Pancreas (tissue), 10 donors: Measurements from ENCODE around the gene BABAM2. TPM values are rescaled to one million over a fixed set of nuclear protein-coding genes. Genes with fewer than 3 reads are reported as not detected.

Experiments
- ATAC-seq, 4 donors: fragments of 200-7000 bp; cut with Tn5 transposase; one replicate each; pipeline versions ENCODE4 v1.8.0 to v1.9.1; 2020; ENCODE audit warnings: mild to moderate bottlenecking in 4 of 4, moderate library complexity in 4 of 4
- DNase-seq, 6 donors: peaks; one replicate each; pipeline ENCODE4 v3.0.0-alpha.2; 2020
- FAIRE-seq: peaks from 2 replicates; lab custom pipeline; 2012; peaks lifted over from hg19 to GRCh38; lab: Jason Lieb, UNC
- H3K27ac ChIP-seq, 4 donors: fragments of 200-600 bp; sonication (generic); 1 replicate in 3 of 4; 2 replicates in 1 of 4; pipeline versions ENCODE4 v1.5.0 to v1.8.0; 2020
- H3K27me3 ChIP-seq, 4 donors: fragments of 200-600 bp; one replicate each; pipeline ENCODE4 v1.8.0; 2021
- H3K36me3 ChIP-seq, 3 donors: fragments of 200-600 bp; sonication (generic) in 1 of 3; one replicate each; pipeline versions ENCODE4 v1.5.0 to v1.8.0; 2020 to 2021
- H3K4me1 ChIP-seq, 3 donors: fragments of 200-600 bp; one replicate each; pipeline ENCODE4 v1.8.0; 2021
- H3K4me3 ChIP-seq, 4 donors: fragments of 200-600 bp; sonication (generic) in 2 of 4; one replicate each; pipeline versions ENCODE4 v1.5.0 to v1.8.0; 2020 to 2021
- H3K9me3 ChIP-seq, 4 donors: fragments of 200-600 bp; one replicate each; pipeline ENCODE4 v1.8.0; 2021
- CTCF ChIP-seq, 4 donors: fragments of 200-600 bp; sonication (generic) in 3 of 4; IDR thresholded peaks; one replicate each; pipeline versions ENCODE4 v1.5.0 to v1.8.0; 2021; ENCODE audit warnings: antibody characterized with exemption in 4 of 4
- WGBS, 2 donors: extraction: QIAGEN DNeasy Blood & Tissue Kit; methylation state at CpG; one replicate each; pipeline ENCODE4 v1.1.7; 2013; 5-methylcytosine and 5-hydroxymethylcytosine counted together
- intact Hi-C, 3 donors: fragments of 100-400 bp; cut with DNase I; formaldehyde crosslinking; loops; one replicate each; pipeline versions ENCODE4 v1.11.1 to v1.14.2; 2022
- polyA plus RNA-seq, 2 donors: library from polyadenylated mRNA; stranded (reverse); fragments of 200-250 nt; gene quantifications; one replicate each; pipeline ENCODE4 v1.2.3, GENCODE V29; 2013
- total RNA-seq, 6 donors: library from RNA; stranded (reverse); fragmentation: NEBNext Ultra II Directional in 4 of 6; extraction: Animal tissue kit (Norgen Biotek cat#: 25700) in 4 of 6; gene quantifications; one replicate each; pipeline versions ENCODE4 v1.2.1 to v1.2.4, GENCODE V29; 2021 to 2023
- donor health status: healthy with polysubstance abuse.
- donor health status: DM: no; HTN: no; CAD: no; lungs with moderate emphysema.
- donor health status: DM: no; HTN: no; CAD: no.
- donor health status: control.
- donor health status: control.
- donor health status: Bipolar disorder and iron deficiency.
- donor health status: DM: yes; HTN: yes; CAD: no.
- donor health status: DM: no; HTN: no; CAD: no.
- donor health status: DM: no; HTN: no; CAD: no.
- donor health status: DM: yes; HTN: yes; CAD: no.

BABAM2 gene
- total and polyA plus RNA-seq, 8 donors, result 9.4 to 21.3 (median 15.6) TPM

- no peaks in the 10 kb centered on the region for H3K4me1 ChIP-seq
- no peak overlapping the region for H3K27ac ChIP-seq
- no peak overlapping the region for H3K4me3 ChIP-seq
- no peaks in the 10 kb centered on the region for H3K9me3 ChIP-seq
- no peaks in the 10 kb centered on the region for H3K27me3 ChIP-seq
- intact Hi-C loops, result no loop called here
- no peaks in the 10 kb centered on the region for H3K36me3 ChIP-seq
- DNase-seq, result no peak
- TF ChIP-seq CTCF (IDR thresholded peaks at IDR 0.05), result no peak
- FAIRE-seq, result no peak
- no peak for ATAC-seq
Observed at GRCh38 chr2:28314968-28315367, 424.4 kb downstream of the BABAM2 start.

GRCh38 chr2:28316546-28317335 lies 426.2 kb downstream of the BABAM2 start:
- intact Hi-C loops, result no loop called here
- no peaks in the 10 kb centered on the region for H3K4me1 ChIP-seq
- ATAC-seq, result no peak
- no peak for FAIRE-seq
- TF ChIP-seq CTCF (IDR thresholded peaks at IDR 0.05), result no peak
- no peaks in the 10 kb centered on the region for H3K27me3 ChIP-seq
- H3K27ac ChIP-seq, result no peak overlapping the region
- no peaks in the 10 kb centered on the region for H3K9me3 ChIP-seq
- H3K4me3 ChIP-seq, result no peak overlapping the region
- H3K36me3 ChIP-seq, result no peaks in the 10 kb centered on the region
- DNase-seq, result no peak
- 95% methylated on average over 14 of the region's 14 CpGs for WGBS, 2 donors

- Histone ChIP-seq H3K9me3 (no peaks in the 10 kb centered on the region), H3K27me3 (no peaks in the 10 kb centered on the region), H3K36me3 (no peaks in the 10 kb centered on the region), H3K4me1 (no peaks in the 10 kb centered on the region), H3K27ac (no peak overlapping the region), H3K4me3 (no peak overlapping the region)
- no peak for TF ChIP-seq CTCF (IDR thresholded peaks at IDR 0.05)
- DNase-seq, result no peak
- intact Hi-C loops, result no loop called here
- ATAC-seq, result no peak
- FAIRE-seq, result no peak
- WGBS, 2 donors, result 98 to 99% methylated on average over 2 of the region's 2 CpGs
Observed at GRCh38 chr2:28317390-28317789, 426.9 kb downstream of the BABAM2 start.

GRCh38 chr2:28318023-28318422 lies 427.5 kb downstream of the BABAM2 start:
- no peaks in the 10 kb centered on the region for H3K4me1 ChIP-seq
- ATAC-seq (no peak), DNase-seq (no peak), FAIRE-seq (no peak)
- no peak overlapping the region for H3K27ac ChIP-seq
- intact Hi-C loops, result no loop called here
- H3K27me3 ChIP-seq, result no peaks in the 10 kb centered on the region
- WGBS, 2 donors, result 93 to 95% methylated on average over 5 of the region's 5 CpGs
- H3K9me3 ChIP-seq, result no peaks in the 10 kb centered on the region
- H3K4me3 ChIP-seq, result no peak overlapping the region
- TF ChIP-seq CTCF (IDR thresholded peaks at IDR 0.05), result no peak
- H3K36me3 ChIP-seq, result no peaks in the 10 kb centered on the region

GRCh38 chr2:28318462-28319117 lies 428.1 kb downstream of the BABAM2 start:
- Histone ChIP-seq H3K27ac (no peak overlapping the region), H3K36me3 (no peaks in the 10 kb centered on the region), H3K27me3 (no peaks in the 10 kb centered on the region), H3K4me3 (no peak overlapping the region), H3K4me1 (no peaks in the 10 kb centered on the region), H3K9me3 (no peaks in the 10 kb centered on the region)
- intact Hi-C loops, result no loop called here
- ATAC-seq (no peak), DNase-seq (no peak), FAIRE-seq (no peak)
- no peak for TF ChIP-seq CTCF (IDR thresholded peaks at IDR 0.05)
- 75 to 78% methylated on average over 6 of the region's 6 CpGs for WGBS, 2 donors
